Stimulated activated CD4-positive, alpha-beta T cell treated with anti-CD3 and anti-CD28 coated beads, Interleukin-15, amount 100 ng/mL, for 24 hours (primary cell): ENCODE data around the gene LIX1.
"Not testable (repeated sequence)": the region's sequence is repeated elsewhere in the genome, so short reads cannot be mapped to it uniquely, and the experiment has no call there.

Source experiments
- DNase-seq: peaks from one replicate; pipeline ENCODE4 v3.0.0-alpha.2; 2020

Gene LIX1

GRCh38 chr5:97100476-97100875 lies 41.9 kb downstream of the LIX1 start:
- DNase-seq = no peak

GRCh38 chr5:97098922-97099321 lies 43.5 kb downstream of the LIX1 start:
- no peak for DNase-seq

GRCh38 chr5:97097326-97098230 lies 44.8 kb downstream of the LIX1 start:
- DNase-seq = no peak

GRCh38 chr5:97096846-97097245 lies 45.6 kb downstream of the LIX1 start:
- no peak for DNase-seq

GRCh38 chr5:97096191-97096590 lies 46.2 kb downstream of the LIX1 start:
- DNase-seq = no peak

- DNase-seq = no peak
These were observed 47.1 kb downstream of the LIX1 start for GRCh38 chr5:97095318-97095732.

GRCh38 chr5:97094579-97095317 lies 47.7 kb downstream of the LIX1 start:
- DNase-seq = peak; percentile 40

GRCh38 chr5:97093193-97093592 lies 49.2 kb downstream of the LIX1 start:
- no peak for DNase-seq

- no peak for DNase-seq
These were observed 51.5 kb downstream of the LIX1 start for GRCh38 chr5:97090944-97091343.

GRCh38 chr5:97089149-97089801 lies 53.1 kb downstream of the LIX1 start:
- DNase-seq = no peak

- no peak for DNase-seq
These were observed 53.6 kb downstream of the LIX1 start for GRCh38 chr5:97088774-97089148.

GRCh38 chr5:97087138-97087537 lies 55.3 kb downstream of the LIX1 start:
- no peak for DNase-seq

GRCh38 chr5:97085459-97086181 lies 56.8 kb downstream of the LIX1 start:
- no peak for DNase-seq

GRCh38 chr5:97084782-97085458 lies 57.5 kb downstream of the LIX1 start:
- DNase-seq = not testable (repeated sequence)

GRCh38 chr5:97078958-97079743 lies 63.3 kb downstream of the LIX1 start:
- no peak for DNase-seq

GRCh38 chr5:97077246-97077645 lies 65.2 kb downstream of the LIX1 start:
- no peak for DNase-seq

- DNase-seq = no peak
These were observed 66.3 kb downstream of the LIX1 start for GRCh38 chr5:97076098-97076497.

- no peak for DNase-seq
These were observed 66.8 kb downstream of the LIX1 start for GRCh38 chr5:97075649-97076048.

GRCh38 chr5:97074859-97075489 lies 67.4 kb downstream of the LIX1 start:
- no peak for DNase-seq

GRCh38 chr5:97073420-97073819 lies 69.0 kb downstream of the LIX1 start:
- DNase-seq = no peak

GRCh38 chr5:97072696-97073095 lies 69.7 kb downstream of the LIX1 start:
- DNase-seq = no peak
